IPS DF 19.7 (cell line): ENCODE data around the gene LEFTY2.
A peak's percentile ranks its signal among the peaks of the same experiment; 100 is the strongest.
"Not testable (repeated sequence)": the region's sequence is repeated elsewhere in the genome, so short reads cannot be mapped to it uniquely, and the experiment has no call there.

ENCODE experiments used
- DNase-seq: peaks from one replicate; pipeline ENCODE4 v3.0.0-alpha.2; 2013; ENCODE audit warnings: low read depth, low spot score

LEFTY2 gene

DNA sequence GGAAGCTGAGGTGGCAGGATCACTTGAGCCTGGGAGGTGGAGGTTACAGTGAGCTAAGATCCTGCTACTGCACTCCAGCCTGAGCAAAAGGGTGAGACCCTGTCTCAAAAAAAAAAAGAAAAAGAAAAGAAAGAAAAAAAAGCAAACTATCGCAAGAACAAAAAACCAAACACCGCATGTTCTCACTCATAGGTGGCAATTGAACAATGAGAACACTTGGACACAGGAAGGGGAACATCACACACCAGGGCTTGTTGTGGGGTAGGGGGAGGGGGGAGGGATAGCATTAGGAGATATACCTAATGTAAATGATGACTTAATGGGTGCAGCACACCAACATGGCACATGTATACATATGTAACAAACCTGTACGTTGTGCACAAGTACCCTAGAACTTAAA is 11.6 kb downstream of the LEFTY2 start:
- not testable (repeated sequence) for DNase-seq

GRCh38 chr1:225928186-225929175 is 12.5 kb downstream of the LEFTY2 start:
- DNase-seq = no peak

DNA sequence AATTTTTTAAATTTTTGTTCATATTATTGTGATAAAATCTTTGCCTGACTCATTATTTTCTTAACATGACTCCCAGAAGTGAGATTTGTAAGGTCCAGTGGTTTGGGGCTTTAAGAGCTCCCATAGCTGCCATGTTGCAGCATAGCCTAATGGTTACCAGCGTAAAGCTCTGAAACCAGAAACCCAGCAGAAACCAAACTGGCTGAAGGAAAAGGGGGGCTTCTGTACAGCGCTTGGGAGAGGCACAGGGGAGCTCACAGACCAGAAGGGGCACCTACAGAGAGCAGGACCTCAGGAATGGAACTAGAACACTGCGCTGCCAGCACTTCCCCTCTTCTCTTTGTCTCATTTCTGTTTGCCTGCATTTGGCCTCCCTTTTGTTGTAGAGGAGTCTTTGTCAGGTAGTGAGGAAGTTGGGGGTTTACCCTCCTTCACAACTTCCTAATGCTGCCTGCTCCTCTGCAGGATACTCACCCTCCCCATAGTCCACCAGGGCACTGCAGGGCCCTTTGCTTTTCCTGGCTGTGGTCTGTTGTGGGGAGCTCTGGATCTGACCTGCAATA is 14.4 kb downstream of the LEFTY2 start:
- no peak for DNase-seq

DNA sequence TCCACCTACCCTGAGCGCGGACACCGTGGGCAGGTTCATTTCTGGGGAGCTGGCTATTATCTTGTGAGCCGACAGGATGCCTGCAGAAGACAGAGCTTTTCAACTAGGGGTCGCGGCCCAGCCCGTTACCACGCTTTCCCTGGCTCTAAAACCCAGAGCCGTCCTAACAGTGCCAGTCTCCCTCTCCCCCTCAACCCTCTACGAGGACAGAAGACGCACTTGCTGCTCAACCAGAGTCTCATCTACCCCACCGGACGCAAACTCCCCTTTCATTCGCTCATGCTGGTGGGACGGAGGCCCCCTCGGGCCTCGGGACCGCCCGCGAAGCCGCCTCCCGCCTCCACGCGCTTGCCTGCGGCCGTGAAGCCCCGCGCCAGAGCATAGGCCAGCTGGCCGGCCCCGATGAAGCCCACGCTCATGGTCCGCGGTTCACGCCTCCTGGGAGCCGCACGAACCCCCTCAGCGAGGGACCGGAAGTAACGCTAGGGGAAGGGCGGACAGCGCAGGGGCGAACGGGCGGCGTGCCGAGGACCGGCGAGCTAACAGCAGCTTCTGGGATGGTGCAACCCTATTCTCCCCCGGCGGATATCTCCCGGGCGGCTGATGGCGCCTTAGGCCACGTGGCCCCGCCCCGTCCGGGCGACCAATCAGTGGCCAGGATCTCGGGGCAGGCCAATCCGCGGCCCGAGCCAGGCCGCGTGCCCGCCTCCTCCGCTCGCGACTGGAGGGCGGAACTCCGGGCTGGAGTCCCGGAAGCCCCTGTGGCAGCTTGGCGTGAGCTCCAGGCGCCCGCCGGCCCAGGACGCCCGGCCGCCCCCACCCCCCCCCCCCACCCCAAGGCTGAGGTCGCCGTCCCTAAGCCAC is 17.1 kb downstream of the LEFTY2 start, which contains the start of gene PYCR2:
TSS of gene PYCR2 (minus strand) at position 559 of the 864 bp plus-strand sequence. CDS start at position 419, 140 bp downstream.
- peak; percentile 82 for DNase-seq

GRCh38 chr1:225923381-225923691 is 17.7 kb downstream of the LEFTY2 start:
- DNase-seq = no peak

GRCh38 chr1:225921734-225922709 is 19.0 kb downstream of the LEFTY2 start:
- no peak for DNase-seq

DNA sequence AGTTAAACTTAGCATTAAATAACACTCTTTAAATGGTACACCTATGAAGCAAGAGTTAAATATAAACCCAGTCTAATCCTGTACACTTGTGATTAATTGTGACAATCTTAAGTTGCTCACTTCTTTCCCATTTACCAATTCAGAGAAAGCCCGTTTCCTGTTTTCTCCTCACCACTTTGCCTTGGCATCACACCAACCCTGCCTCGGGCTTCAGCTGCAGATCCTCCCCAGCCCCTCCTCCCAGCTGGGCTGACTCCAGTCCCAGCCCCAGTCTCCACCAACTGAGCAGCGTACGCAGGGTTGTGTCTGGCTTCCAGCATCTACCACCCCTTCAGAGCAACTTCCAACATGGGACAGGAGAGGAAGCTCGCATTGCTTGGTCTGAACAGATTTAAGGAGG is 21.1 kb downstream of the LEFTY2 start:
- DNase-seq = no peak

DNA sequence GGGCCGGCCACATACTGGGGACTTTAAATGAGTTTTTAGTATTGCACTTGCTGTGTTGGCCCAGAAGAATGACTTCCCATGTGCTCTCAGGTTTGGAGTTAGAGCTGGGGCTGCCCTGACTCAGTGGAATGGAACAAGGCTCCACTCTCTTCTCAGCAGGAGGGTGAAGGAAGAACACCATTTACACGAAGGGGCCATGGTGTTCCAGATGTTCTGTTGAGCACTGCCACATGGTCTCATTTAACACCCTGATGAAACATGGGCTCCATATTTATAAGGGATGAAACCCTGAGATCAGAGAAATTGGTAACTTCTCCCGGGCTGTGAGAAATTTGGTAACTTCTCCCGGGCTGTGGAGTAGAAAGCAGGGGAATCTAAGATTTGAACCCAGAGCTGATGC is 22.7 kb downstream of the LEFTY2 start:
- no peak for DNase-seq

DNA sequence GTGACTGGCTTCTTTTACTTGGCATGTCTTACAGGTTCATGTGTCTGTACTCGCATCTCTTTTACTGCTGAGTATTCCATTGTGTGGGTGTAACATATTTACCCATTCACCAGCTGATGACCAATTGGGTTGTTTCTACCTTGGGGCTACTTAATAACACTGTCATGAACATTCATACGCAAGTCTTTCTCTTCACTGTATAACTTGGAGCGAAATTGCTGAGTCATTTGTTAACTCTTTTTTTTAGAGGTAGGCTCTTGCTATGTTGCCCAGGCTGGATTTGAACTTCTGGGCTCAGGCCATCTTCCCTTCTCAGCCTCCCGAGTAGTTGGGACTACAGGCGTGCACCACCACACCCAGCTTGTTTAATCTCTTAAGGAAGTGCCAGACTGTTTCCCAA is 23.5 kb downstream of the LEFTY2 start:
- no peak for DNase-seq

- DNase-seq = no peak
Observed at GRCh38 chr1:225917101-225917500, 23.9 kb downstream of the LEFTY2 start.

GRCh38 chr1:225915538-225915991 is 25.5 kb downstream of the LEFTY2 start:
- no peak for DNase-seq

- no peak for DNase-seq
Observed at GRCh38 chr1:225914947-225915346, 26.1 kb downstream of the LEFTY2 start.

- DNase-seq = no peak
Observed at GRCh38 chr1:225914391-225914790, 26.6 kb downstream of the LEFTY2 start.

GRCh38 chr1:225911191-225912130 is 29.6 kb downstream of the LEFTY2 start:
- no peak for DNase-seq

GRCh38 chr1:225909477-225909876 is 31.5 kb downstream of the LEFTY2 start:
- no peak for DNase-seq

DNA sequence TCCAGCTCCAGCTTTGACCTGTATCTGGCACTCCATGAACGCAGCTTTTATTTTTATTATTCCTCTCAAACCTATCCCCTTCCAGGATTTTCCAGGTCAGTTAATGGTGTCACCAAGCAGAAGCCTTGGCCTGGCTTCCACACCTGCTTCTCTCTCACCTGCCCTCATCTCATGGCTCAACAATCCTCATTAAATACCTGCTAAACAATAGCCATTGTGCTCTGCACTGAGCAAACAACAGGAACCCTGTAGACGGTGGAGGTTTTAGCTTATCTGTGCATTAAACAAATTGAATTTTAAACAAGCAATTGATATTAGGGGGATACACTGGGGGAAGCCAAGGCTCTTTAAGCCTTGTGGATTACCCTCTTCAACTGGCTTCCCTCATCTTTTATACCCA is 32.2 kb downstream of the LEFTY2 start:
- DNase-seq = no peak

DNA sequence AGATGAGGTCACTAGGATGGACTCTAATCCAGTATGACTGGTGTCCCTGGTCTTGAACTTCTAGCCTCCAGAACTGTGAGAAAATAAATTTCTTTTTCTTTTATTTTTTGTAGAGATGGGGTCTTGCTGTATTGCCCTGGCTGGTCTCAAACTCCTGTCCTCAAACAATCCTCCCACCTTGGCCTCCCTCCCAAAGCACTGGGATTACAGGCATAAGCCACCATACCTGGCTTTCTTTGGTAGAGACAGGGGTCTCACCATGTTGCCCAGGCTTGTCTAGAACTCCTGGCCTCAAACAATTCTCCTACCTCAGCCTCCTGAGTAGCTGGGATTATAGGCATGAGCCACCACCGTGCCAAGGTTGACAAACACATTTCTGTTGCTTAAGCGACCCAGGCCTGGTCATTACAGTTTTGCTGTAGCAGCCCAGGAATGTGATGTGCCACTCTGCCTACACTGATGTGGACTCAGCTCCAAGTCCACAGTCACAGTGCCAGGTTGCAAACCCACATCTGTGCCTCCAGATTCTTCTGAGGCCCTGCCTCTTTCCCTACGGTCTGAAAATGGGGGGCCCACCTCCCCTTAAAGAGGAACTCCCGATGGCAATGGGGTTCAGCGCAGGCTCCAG is 32.9 kb downstream of the LEFTY2 start:
- DNase-seq = no peak

DNA sequence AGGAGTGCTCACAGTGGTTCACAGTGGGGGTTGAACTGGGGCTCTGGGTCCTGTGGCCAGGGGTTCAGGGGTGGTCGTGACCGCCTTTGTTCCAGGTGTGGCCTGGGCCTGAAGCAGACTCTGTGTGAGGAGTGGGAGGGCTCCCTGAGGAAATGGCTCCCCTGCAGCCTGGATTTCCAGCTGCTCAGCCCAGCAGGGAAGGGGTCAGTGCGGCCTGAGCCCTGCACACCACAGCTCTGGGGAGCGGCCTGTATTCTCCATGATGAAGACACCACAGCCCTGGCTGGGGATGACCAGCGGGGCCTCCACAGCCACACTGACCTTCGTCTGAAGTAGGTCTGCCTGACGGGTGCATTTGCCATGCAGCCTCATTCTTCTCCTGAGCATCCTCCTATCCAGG is 33.7 kb downstream of the LEFTY2 start:
- DNase-seq = no peak

DNA sequence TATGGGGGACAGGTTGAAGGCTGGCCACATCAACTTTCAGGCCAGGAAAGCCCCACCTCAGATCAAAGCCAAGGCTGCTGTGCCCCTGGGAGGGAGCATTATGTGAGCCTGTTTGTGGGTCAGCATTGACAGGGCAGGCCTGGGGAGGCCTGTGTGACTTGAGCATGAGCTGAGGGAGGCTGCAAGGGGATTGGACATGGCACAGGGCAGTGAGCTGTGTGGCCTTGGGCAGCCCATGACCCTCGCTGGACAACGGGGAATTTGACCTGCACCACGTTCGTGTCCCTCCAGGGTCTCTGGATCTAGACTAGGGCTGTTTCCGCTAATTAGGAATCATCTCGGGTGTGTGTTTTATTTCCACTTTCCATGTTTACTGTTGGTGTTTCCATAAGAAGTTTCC is 34.6 kb downstream of the LEFTY2 start:
- DNase-seq = no peak
